Activated CD4-positive, alpha-beta T cell treated with anti-CD3 and anti-CD28 coated beads, Interleukin-2, amount 50 U/mL, for 4 hours (primary cell): ENCODE results near the gene EFS.
"Not testable (repeated sequence)": the region's sequence is repeated elsewhere in the genome, so short reads cannot be mapped to it uniquely, and the experiment has no call there.

Experiments used
- DNase-seq, 2 experiments: peaks; one replicate each; pipeline ENCODE4 v3.0.0-alpha.2; 2020

EFS gene, protein sequence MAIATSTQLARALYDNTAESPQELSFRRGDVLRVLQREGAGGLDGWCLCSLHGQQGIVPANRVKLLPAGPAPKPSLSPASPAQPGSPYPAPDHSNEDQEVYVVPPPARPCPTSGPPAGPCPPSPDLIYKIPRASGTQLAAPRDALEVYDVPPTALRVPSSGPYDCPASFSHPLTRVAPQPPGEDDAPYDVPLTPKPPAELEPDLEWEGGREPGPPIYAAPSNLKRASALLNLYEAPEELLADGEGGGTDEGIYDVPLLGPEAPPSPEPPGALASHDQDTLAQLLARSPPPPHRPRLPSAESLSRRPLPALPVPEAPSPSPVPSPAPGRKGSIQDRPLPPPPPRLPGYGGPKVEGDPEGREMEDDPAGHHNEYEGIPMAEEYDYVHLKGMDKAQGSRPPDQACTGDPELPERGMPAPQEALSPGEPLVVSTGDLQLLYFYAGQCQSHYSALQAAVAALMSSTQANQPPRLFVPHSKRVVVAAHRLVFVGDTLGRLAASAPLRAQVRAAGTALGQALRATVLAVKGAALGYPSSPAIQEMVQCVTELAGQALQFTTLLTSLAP

DNA sequence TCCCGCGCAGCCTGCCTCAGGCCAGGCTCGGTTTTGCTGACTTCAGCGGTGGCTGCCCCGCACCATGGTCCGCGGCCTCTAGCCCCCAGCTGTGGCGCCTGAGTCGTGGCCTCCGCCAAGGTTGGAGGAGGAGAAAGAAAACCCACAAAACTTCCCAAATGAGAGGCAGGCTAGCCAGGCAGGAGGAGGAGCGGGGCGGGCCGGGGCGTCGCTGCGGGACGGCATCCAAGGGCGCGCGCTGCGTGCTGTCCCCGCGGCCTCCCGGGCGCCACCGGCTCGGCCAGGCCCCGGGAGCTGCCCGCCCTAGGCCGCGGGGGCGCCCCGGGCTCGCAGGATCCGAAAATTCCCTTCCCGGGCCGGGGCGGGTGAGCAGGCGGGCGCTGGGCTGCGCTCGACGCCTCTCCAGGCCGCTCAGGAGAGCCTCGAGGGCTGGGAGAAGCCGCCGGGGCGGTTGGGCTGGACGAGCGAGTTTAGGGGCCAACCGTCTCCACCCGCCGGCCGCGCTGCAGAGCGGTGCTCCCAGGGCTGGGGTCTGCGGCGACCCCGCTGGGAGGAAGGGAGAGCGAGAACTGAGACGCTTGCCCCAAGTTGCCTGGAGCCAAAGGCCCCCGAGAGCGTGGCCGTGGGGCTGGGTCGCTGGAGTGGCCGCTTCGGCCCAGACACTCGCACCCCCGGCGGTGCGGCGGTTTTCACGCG, at the start of gene EFS:
Gene EFS, minus strand, starts transcription at position 137 of the 696 bp plus-strand sequence. CDS start 147 bp downstream, outside the sequence.
- no peak for DNase-seq

DNA sequence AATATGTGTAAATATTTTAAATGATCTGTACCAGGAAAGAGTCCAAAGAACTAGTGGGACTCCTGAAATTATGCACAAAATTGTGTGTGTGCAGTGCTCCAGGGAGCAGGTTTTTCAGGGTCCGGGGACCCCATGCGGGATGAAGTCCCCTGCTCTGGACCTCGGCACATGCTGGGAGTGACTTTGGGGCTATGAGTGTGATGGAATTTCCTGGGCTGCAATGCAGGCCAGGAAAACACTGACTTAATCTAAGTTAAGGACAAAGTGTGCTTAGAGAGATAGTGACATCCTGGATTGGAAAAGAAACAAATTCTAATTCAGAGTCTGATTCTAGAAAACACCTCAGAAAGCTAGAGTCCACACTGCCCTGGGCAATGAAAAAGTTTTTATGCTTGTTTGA, 49.3 kb upstream of the EFS start:
- no peak for DNase-seq

DNA sequence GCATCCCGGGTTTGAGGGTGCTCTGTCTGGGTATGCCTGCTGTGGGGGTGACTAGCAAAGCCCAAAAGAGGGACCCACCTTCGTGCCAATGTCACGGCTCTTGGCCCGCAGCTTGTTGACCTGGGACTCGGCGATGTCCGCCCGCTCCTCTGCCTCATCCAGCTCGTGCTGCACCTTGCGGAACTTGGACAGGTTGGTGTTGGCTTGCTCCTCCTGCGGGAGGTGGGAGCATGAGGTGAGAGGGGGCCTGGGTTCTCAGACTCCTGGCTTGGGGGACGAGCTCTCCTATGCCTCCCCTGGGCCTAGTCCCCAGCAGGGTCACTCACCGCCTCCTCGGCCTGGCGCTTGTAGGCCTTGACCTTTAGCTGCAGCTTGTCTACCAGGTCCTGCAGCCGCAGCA, 48.7 kb upstream of the EFS start:
- no peak for DNase-seq

DNA sequence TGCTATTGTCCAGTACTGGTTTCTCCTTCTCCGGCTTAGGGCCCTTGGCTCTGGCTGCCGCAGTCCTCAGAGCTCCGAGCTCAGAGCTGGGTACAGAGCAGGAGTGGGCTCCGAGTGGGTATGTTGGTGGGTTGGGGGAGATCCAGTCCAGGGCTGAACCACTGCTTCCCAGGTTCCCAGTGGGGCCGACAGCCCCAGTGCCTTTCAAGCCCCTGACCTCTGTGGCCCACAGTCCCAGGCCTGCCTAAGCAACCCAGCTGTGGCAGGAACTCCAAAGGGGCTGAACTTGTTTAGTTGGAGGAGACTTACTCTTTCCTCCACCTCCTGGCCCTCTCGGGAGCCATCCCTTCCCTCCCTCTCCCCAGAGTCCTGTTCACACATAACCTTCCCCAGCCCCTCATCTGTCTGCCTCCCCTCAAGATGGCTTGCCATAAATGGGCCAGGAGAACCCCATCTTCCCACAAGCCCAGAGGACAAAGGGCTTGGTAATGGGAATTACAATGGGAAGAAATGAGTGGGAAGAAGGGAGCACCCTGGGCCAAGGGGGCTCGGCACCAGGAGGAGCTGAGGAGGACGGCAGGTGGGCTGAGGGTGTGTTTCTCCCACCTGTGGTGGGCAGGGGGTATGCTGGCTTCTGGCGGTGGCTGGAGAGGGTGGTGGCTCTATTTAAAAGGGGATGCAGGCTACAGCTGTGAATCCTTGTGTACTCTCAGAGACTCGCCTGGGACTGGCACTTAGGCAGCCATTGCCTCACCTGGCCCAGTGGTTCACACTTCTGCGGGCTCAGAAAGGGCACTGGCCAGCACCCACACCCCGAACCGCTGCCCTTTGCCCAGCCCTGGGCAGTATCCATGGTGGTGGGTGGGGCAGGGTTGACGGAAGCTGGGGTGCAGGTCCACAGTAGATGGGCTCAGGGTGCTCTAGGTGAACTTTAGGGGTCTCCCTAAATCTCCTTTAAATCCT, 46.9 kb upstream of the EFS start:
- no peak for DNase-seq

DNA sequence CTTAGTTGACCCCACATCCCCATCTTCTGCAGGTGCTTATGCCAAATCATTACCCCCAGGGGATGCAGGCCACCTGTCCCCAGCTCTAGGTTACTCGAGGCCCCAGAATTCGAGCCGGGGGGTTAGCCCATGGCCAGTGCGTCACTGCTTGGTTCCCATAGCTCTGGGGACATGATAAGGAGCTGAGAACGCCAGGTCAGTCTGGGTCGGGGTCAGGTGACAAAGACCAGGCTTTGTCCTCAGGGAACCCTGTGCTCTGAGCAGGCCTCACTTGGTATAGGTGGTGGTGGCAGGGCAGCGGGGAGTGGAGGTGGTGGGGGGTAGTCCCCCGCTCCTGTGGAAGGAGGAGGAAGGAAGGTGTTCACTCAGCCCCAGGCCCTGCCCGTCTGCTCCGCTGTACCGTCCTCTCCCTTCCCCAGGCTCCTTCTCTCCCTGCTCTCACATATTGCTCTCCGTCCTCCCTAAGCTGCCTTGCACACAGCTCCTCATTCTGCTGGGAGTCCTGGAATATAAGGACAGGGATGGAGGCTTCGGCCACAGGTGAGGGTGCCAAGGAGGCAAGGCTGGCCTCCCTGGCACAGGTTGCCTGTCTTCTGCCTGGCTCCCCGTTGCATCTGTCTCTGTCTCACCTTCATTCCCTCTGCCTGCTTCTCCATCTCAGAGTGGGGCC, 45.1 kb upstream of the EFS start:
- DNase-seq, result no peak

DNA sequence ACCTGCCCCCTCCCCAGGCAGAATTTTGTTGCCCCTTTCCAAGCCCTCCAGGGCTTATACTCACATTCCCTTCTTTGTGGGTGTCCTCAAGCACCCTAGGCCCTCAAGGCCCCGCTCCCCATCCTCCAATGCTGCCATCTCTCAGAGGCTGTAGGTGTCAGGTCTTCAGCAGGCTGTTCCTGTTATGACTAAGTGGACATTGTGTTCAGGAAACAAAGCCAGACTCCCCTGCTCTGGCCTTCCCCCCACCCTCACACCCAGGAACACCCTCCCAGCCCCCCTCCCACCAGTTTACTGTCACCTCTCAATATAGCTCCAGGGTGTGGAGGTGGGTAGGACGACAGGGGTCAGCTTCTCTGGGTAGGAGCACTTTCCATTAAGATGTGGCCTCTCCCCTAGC, 44.5 kb upstream of the EFS start:
- no peak for DNase-seq

DNA sequence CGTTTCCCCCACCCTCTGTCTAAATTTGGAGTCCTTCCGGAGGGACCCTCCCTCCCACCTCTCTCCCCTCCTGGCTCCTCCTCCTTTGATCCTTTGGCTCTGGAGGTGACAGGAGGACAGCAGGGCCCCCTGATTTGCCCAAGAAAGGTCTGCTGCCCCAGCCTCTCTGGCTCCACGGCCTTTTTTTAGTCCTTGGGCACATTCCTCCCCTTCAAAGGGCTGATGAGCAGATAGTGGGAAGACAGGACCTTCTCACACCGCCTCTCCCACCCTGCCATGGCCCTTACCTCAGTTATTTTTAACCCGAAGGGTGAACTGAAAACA, 43.3 kb upstream of the EFS start:
- DNase-seq, result no peak

DNA sequence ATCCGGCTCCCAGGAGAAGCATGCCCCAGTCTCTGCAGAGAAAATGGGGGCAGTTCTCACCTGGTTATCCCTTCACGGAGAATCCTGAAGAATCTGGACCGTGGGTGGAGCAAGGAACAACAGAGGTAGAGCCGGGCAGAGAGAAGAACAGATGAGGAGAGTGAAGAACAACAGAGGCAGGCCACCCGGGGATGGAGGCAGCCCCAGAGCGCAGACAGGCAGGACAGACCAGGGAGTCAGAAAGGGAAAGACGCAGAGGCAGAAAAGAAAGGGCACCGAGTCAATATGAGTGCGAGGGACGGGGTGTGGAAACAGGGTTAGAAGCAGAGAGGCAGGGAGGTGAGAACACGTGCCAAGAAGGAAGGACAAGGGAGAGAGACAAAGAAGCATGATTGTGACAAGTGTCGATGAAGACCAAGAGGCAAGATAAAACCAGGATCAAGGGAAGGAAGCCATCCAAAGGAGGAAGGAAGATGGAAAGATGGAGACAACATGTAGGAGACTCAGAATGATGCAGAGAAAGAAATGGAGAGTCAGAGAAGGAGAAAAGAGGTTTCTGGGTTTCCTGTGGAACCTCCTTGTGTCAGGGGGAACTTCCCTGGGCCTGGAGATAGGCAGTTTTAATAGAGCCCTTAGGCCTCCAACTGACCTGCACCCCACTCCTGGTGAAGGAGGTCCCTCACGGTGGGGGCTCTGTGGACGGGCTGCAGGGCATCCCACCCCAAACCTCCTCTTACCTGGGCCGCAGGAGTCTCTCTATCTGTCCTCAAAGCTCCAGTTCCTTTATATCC, 42.7 kb upstream of the EFS start, which contains the start of gene MYH6:
Gene MYH6, minus strand, starts transcription at position 758 of the 791 bp plus-strand sequence. CDS start 1,050 bp downstream, outside the sequence.
- DNase-seq, result no peak

DNA sequence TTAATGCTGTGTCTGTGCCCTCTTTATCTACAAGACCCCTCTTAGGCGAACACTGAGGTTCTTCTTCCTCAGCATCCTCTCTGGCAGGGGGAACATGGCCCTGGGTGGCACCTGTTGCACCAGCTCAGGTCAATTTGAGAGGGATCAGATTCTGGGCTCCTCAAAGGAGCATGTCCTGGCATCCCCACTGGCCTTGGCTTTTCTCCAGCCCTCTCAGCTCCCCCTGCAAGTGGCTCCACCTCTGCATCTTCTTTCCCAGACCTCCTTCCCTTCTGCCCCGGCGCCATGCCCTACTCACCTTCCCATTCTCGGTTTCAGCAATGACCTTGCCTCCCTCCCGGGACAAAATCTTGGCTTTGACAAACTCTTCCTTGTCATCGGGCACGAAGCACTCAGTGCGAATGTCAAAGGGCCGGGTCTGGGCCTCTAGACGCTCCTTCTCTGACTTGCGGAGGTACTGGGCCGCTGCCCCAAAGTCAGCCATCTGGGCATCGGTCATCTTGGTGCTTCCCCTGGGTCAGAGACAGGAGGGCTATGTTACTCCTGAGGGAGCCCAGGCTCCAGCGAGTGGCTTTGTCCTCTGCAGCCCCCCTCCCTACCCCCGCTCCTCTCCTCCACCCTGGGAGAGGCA, 41.9 kb upstream of the EFS start:
- DNase-seq, result no peak

DNA sequence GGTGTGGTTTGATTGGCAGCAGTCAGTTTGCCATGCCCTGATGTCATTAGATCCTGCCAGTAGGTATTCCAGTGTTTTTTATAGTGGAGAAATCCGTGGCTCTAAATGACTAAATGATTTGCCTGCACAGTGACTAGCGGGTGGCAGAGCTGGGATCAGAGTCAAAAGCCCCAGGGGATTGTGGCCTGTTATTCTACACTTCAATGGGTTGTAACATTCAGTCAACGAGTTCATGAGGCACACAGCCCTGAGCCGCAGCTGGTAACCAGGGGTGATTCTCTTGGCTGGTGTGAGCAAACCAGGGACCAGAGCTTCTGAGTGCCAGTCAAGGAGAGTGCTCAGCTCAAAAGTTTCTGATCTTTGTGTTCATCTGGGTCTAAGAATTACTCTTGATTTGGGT, 41.3 kb upstream of the EFS start:
- no peak for DNase-seq

DNA sequence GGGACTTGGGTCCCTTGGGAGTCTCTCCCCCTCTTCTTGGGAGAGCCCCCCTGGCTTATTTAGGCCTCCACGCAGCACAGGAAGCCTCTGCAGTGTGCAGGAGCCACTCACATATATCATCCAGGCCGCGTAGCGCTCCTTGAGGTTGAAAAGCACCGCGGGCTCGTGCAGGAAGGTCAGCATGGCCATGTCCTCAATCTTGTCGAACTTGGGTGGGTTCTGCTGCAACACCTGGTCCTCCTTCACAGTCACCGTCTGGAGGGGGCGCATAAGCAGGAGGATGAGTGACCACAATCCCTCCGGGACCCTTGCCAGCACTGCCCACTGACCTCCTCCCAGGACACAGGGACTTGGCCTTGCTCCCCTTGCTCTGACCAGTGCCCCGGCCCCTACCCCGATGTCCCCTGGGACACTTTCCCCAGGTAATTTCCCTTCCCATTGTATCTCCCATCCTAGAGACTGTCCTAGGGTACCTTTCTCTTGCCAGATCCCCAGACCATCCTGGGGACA, 40.6 kb upstream of the EFS start:
- no peak for DNase-seq

DNA sequence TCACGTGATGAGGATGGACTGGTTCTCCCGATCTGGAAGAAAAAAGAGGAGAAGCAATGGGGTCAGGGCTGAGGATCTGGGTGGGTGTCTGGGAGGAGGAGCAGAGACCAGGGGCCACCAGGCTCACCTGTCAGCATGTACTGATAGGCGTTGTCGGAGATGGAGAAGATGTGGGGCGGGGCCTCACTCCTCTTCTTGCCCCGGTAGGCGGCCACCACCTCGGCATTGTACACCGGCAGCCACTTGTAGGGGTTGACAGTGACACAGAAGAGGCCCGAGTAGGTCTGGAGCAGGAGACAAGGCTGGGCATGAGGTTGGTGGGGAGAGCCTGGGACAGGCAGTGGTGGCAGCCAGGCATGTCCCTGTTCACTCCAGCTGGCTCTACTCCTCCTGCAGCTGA, 40.1 kb upstream of the EFS start:
- DNase-seq, result no peak

DNA sequence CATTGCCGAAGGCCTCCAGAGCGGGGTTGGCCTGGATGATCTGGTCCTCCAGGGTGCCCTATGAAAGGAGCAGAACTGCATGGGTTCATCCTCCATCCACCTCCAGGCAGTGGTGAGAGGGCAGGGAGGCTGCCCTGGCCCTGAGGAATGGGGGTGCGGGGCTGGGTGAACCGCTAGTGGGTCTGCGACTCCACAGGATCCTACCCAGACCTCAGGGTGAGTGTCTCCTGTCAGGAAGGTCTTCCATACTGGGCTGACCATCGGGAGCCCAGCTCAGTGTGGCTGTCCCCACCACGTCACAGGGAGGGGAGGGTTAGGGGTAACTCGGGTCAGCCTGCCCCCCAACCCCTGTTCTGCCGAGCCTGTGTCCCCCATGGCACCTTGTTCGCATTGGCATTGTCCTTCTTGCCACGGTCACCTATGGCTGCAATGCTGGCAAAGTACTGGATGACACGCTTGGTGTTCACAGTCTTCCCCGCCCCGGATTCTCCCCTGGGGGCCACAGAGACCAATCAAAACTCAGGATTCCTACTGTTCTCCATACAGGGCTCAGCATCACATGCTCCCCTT, 39.4 kb upstream of the EFS start:
- no peak for DNase-seq

DNA sequence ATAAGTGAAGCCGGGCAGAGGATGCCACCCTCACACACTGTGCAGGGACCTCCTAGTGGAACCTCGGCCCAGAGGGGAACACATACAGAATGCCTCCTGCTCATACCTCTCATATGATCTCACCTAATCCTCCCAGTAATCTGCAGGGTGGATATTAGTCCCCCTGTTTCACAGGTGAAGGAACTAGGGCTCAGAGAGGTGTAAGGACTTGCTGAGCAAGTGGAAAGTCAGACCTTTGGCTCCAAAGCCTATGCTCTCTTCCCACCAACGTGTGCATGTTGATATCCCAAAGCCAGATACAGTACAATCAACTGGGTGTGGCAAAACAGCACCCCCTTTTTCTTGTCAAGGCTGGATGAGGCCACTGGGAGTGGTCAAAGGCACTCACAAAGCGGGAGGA, 38.9 kb upstream of the EFS start:
- no peak for DNase-seq

DNA sequence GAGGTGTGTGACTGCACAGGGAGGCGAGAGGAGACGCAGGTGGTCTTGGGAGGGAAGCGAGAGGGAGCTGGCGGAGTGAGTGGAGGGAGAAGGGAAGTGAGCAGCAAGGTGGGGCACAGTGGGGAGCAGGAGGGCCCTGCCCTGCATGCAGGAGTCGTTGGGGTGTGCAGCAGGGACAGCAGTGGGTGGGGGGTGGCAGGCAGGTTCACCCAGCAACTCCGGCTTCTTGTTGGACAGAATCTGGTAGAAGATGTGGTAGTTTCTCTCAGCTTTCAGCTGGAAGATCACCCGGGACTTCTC, 38.1 kb upstream of the EFS start:
- no peak for DNase-seq

DNA sequence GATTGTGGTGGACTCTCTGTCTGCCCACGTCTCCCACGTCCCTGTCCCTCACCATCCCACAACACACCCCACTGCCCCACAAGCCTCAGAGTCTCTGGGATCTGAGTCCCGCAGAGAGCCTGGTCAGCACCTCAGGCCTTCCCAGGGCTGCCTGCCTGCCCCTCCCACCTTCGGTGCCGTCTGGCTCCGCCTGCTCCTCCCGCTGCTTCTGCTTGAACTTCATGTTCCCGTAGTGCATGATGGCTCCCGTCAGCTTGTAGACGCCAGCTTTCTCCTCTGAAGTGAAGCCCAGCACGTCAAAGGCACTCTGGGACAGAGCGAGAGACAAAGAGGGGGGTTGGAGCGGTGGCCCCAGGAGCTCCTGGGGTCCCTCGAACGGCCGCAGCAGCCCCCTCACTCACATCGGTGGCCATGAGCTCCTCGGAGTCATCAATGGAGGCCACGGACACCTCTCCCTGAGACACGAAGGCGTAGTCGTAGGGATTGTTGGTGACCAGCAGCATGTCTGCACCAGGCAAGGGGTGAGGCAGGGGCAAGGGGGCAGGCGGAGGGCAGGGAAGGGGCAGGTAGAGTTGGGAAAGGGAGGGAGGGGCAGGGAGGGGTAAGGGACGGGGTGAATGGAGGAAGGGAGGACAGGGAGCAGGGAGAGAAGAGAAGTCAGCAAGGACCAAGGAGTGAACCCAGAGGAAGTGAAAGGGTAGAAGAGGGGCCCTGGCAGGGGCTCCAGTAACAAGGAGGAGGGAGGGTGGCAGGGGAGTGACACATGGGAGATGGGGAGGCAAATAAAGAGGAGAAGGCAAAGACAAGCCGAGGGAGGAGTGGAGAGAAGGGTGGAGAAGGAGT, 37.5 kb upstream of the EFS start:
- DNase-seq, result no peak

DNA sequence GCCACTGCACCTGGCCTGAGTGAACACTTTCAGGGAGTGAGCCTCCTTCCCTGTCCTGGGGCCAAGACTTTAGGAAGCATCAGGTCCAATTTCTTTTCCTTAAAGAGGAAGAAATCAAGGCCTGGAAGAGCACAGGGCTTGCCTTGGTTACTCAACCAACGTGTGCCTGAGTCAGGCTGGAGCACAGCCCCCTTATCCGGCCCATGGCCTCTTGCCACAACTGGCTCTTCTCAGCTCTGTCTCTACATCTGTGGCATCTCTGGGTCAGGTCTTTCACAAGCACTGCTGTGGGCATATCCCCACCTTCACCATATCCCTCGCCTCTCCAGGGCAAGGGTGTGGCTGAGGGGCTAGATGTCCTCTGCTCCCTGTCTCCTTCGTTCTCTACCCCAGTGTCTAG, 36.3 kb upstream of the EFS start:
- no peak for DNase-seq

DNA sequence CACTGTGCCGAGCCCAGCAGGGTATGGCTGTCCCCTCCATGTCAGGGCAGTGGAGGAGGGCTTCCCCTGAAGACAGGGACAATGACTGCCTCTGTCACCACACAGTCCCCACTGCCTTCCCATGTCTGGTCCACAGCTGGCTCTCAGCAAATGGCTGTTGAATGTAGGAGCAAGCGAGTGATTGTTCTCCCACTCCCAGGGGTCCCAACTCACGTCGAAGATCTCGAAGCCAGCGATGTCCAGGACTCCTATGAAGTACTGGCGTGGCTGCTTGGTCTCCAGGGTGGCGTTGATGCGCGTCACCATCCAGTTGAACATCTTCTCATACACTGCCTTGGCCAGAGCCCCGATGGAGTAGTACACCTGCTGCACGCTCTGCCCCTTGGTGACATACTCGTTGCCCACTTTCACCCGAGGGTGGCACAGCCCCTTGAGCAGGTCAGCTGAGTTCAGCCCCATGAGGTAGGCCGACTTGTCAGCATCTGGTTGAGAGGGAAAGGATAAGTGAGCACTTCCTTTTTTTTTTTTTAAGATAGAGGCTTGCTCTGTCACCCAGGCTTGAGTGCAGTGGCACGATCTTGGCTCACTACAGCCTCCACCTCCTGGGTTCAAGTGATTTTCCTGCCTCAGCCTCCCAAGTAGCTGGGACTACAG, 35.7 kb upstream of the EFS start:
- not testable (repeated sequence) for DNase-seq

DNA sequence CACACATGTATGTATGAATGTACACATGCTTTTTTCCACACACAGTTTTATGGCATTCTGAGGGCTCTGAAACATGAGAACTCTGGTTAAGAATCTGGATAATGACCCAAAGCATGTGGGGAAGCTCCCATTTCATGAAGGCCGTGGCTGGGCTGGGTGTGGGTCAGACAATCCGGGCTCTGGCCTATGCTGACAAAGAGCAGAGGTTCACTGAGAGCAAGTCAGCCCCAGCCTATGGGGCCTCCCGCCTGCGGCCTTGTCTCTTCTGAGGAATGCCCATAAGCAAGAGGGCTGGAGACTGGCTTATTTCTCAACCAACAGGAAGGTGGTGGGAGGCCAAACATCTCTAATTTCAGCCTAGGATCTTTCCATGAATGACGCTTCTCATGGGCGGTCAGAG, 34.6 kb upstream of the EFS start:
- DNase-seq, result no peak
